Measurements from ENCODE around the gene LACTB. TPM values are rescaled to one million over a fixed set of nuclear protein-coding genes. Genes with fewer than 3 reads are reported as not detected.

The LACTB gene
- total and polyA plus RNA-seq, 10 of the 15 experiments (the other 5 are each of a cell fraction or from before 2014, with no cell fraction given) = 5.0 to 35.3 (median 16.6) TPM

- RAD21 ChIA-PET (ENCODE audit: unreplicated experiment) = interaction anchor here (0.8 to 3.4 kb wide), 4 partner anchors 35 to 104 kb away, joined by 3 to 16 read pairs (median 6); no protein-coding TSS in a partner anchor
- ATAC-seq = peak; percentile 5
Measured at GRCh38 chr15:63156086-63156710, 34.5 kb downstream of the LACTB start.

GRCh38 chr15:63156755-63157117 lies 35.1 kb downstream of the LACTB start:
- SMC1A ChIA-PET (ENCODE audit: uncharacterized antibody, unreplicated experiment) = interaction anchor here (0.8 to 6.0 kb wide), 12 partner anchors 19 to 136 kb away, joined by 3 to 39 read pairs (median 3); no protein-coding TSS in a partner anchor
- RAD21 ChIA-PET (ENCODE audit: unreplicated experiment) = interaction anchor here (0.8 to 3.4 kb wide), 5 partner anchors 21 to 82 kb away, joined by 3 to 16 read pairs (median 3); no protein-coding TSS in a partner anchor
- Histone ChIP-seq H3K79me2 (ENCODE audit: control insufficient read depth, insufficient read depth, low read length) (peaks cover 34% of the 10 kb centered on the region), H2AFZ (ENCODE audit: control insufficient read depth, low read depth, low read length) (peak overlapping the region; percentile 95), H3K36me3 (ENCODE audit: control insufficient read depth in 2 of 2, insufficient read depth in 2 of 2, low read length in 1 of 2) (peaks cover 0 to 15% of the 10 kb centered on the region in 2 experiments; a peak in 1 of 4 replicates), H3K9ac (ENCODE audit: control insufficient read depth, insufficient read depth, low read length) (peak overlapping the region; percentile 96), H3K4me1 (ENCODE audit: control insufficient read depth, insufficient read depth, low read length) (peaks cover 7% of the 10 kb centered on the region), H4K20me1 (ENCODE audit: control insufficient read depth, insufficient read depth) (no peaks in the 10 kb centered on the region), H3K27me3 (replicated peaks in 1 of 2; ENCODE audit: control insufficient read depth in 2 of 2, insufficient read depth in 2 of 2, low read length in 1 of 2) (no peaks in the 10 kb centered on the region), H3K27ac (ENCODE audit: control insufficient read depth, insufficient read depth) (peak overlapping the region; percentile 96), H3K9me3 (replicated peaks; ENCODE audit: control insufficient read depth, insufficient read depth, low read length) (no peaks in the 10 kb centered on the region; the same call in 1 of the 3 replicates), H3K4me3 (peak overlapping the region; percentile 78), H3K4me2 (ENCODE audit: control insufficient read depth, insufficient read depth) (peak overlapping the region; percentile 75)
- DNase-seq (ENCODE audit: low read depth, low spot score) (no peak), FAIRE-seq (no peak), ATAC-seq (peak; percentile 59)
- intact Hi-C loops (cut with micrococcal nuclease; ENCODE audit: unreplicated experiment) (loop anchor here (2.0 to 10.0 kb wide), 5 partner anchors 32 to 248 kb away; partner anchors contain the start of genes APH1B, LACTB and RAB8B), in situ Hi-C loops (cut with MboI) (no loop called here)
- POLR2A ChIA-PET = interaction anchor here (0.7 to 2.7 kb wide), 11 partner anchors 10 to 96 kb away, joined by 3 to 22 read pairs (median 4); partner anchors contain the start of gene RAB8B
- WGBS (ENCODE audit: insufficient coverage, insufficient replicate concordance, low lambda C conversion rate, missing lambda C conversion rate) = 2% methylated on average over 16 of the region's 16 CpGs
- CTCF ChIA-PET = interaction anchor here (0.7 to 2.3 kb wide), 8 partner anchors 9 to 246 kb away, joined by 3 to 7 read pairs (median 4); no protein-coding TSS in a partner anchor
- TF ChIP-seq JUND (IDR thresholded peaks at IDR 0.05; ENCODE audit: low read depth, low read length) (no peak), CHD1 (IDR thresholded peaks at IDR 0.05; ENCODE audit: low read depth, low read length) (no peak), RUNX3 (IDR thresholded peaks at IDR 0.05; ENCODE audit: low read length) (no peak), NFYB (IDR thresholded peaks at IDR 0.05; ENCODE audit: insufficient read depth, low read depth, low read length) (no peak), SRF (IDR thresholded peaks at IDR 0.05; ENCODE audit: low read depth in 2 of 2, low read length in 2 of 2) (no peak), RAD51 (IDR thresholded peaks at IDR 0.05) (0 out of 2 replicates have a peak, but pooled peaks have one; percentile 8), PBX3 (IDR thresholded peaks at IDR 0.05; ENCODE audit: insufficient replicate concordance, low read depth, low read length) (peak; percentile 4), ZNF207 (IDR thresholded peaks at IDR 0.05; ENCODE audit: borderline replicate concordance) (no peak), TCF7 (IDR thresholded peaks at IDR 0.05; ENCODE audit: borderline replicate concordance) (no peak)
- TSS peak; percentile 83 for BruUV-seq (replicated peaks)

More at GRCh38 chr15:63156086-63156710, 34.5 kb downstream of the LACTB start:
- peak overlapping the region; percentile 96 for H3K27ac ChIP-seq (ENCODE audit: control insufficient read depth, insufficient read depth)
- peak overlapping the region; percentile 78 for H3K4me3 ChIP-seq
- CTCF ChIA-PET = interaction anchor here (0.7 to 2.3 kb wide), 9 partner anchors 9 to 311 kb away, joined by 3 to 7 read pairs (median 3); no protein-coding TSS in a partner anchor
- peaks cover 0 to 21% of the 10 kb centered on the region in 2 experiments; a peak in 1 of 4 replicates for H3K36me3 ChIP-seq (ENCODE audit: control insufficient read depth in 2 of 2, insufficient read depth in 2 of 2, low read length in 1 of 2)
- no TSS peak for BruUV-seq (replicated peaks)
- H3K9ac ChIP-seq (ENCODE audit: control insufficient read depth, insufficient read depth, low read length) = peak overlapping the region; percentile 96
- H3K4me1 ChIP-seq (ENCODE audit: control insufficient read depth, insufficient read depth, low read length) = peaks cover 1% of the 10 kb centered on the region; the same call in 1 of the 2 replicates
- SMC1A ChIA-PET (ENCODE audit: uncharacterized antibody, unreplicated experiment) = interaction anchor here (0.7 to 6.0 kb wide), 11 partner anchors 18 to 201 kb away, joined by 3 to 39 read pairs (median 3); no protein-coding TSS in a partner anchor
- POLR2A ChIA-PET = interaction anchor here (0.6 to 2.7 kb wide), 6 partner anchors 11 to 475 kb away, joined by 3 to 22 read pairs (median 4); no protein-coding TSS in a partner anchor
- H4K20me1 ChIP-seq (ENCODE audit: control insufficient read depth, insufficient read depth) = no peaks in the 10 kb centered on the region
- intact Hi-C loops (cut with micrococcal nuclease; ENCODE audit: unreplicated experiment) (loop anchor here (2.0 to 10.0 kb wide), 5 partner anchors 33 to 249 kb away; partner anchors contain the start of genes APH1B, LACTB and RAB8B), in situ Hi-C loops (cut with MboI) (no loop called here)
- H3K27me3 ChIP-seq (replicated peaks in 1 of 2; ENCODE audit: control insufficient read depth in 2 of 2, insufficient read depth in 2 of 2, low read length in 1 of 2) = no peaks in the 10 kb centered on the region
- peaks cover 34% of the 10 kb centered on the region for H3K79me2 ChIP-seq (ENCODE audit: control insufficient read depth, insufficient read depth, low read length)
- peak overlapping the region; percentile 75 for H3K4me2 ChIP-seq (ENCODE audit: control insufficient read depth, insufficient read depth)
- under 1% methylated on average over 10 of the region's 10 CpGs for WGBS (ENCODE audit: insufficient coverage, insufficient replicate concordance, low lambda C conversion rate, missing lambda C conversion rate)
- TF ChIP-seq TCF3 (IDR thresholded peaks at IDR 0.05; ENCODE audit: borderline replicate concordance, insufficient read depth, low read depth, low read length) (no peak), RBBP5 (conservative IDR thresholded peaks at IDR 0.05) (no peak), GATAD2B (conservative IDR thresholded peaks at IDR 0.05; ENCODE audit: low read depth) (no peak), TAF1 (IDR thresholded peaks at IDR 0.05; ENCODE audit: borderline replicate concordance, low read depth, low read length) (no peak)
- FAIRE-seq (no peak), DNase-seq (ENCODE audit: low read depth, low spot score) (no peak)
- peaks cover 2% of the 10 kb centered on the region; the same call in 2 of the 3 replicates for H3K9me3 ChIP-seq (replicated peaks; ENCODE audit: control insufficient read depth, insufficient read depth, low read length)
- peak overlapping the region; percentile 95 for H2AFZ ChIP-seq (ENCODE audit: control insufficient read depth, low read depth, low read length)
